ENCODE measurements around the gene COL20A1.
"Not testable (repeated sequence)": the region's sequence is repeated elsewhere in the genome, so short reads cannot be mapped to it uniquely, and the experiment has no call there.

Gene COL20A1

GRCh38 chr20:63334356-63334755 lies 41.4 kb downstream of the COL20A1 start:
- Histone ChIP-seq H4K8ac (ENCODE audit: low read depth, low read length) (no peak overlapping the region), H3K9me3 (ENCODE audit: insufficient read depth, low read depth, low read length) (peaks cover 15% of the 10 kb centered on the region), H3K4me2 (ENCODE audit: low read length) (no peak overlapping the region), H3K79me2 (ENCODE audit: control insufficient read depth, insufficient read depth, low read length, poor library complexity) (no peaks in the 10 kb centered on the region), H3K27me3 (ENCODE audit: insufficient read depth, low read length) (no peaks in the 10 kb centered on the region), H4K12ac (ENCODE audit: low read depth, low read length) (no peak overlapping the region), H4K91ac (ENCODE audit: low read depth, low read length) (no peak overlapping the region), H3K79me1 (ENCODE audit: low read length) (no peaks in the 10 kb centered on the region), H3K4ac (ENCODE audit: low read depth, low read length) (no peak overlapping the region), H3K23ac (ENCODE audit: low read length) (no peak overlapping the region), H2BK5ac (ENCODE audit: low read depth, low read length, poor library complexity) (no peak overlapping the region), H3K18ac (ENCODE audit: low read length) (no peak overlapping the region), H2BK120ac (ENCODE audit: insufficient read depth, low read length, poor library complexity) (no peak overlapping the region), H2AK5ac (ENCODE audit: low read length) (no peak overlapping the region), H3K9ac (ENCODE audit: low read length) (no peak overlapping the region), H3K14ac (ENCODE audit: low read length) (no peak overlapping the region), H3K4me1 (ENCODE audit: control insufficient read depth in 1 of 2, insufficient read depth in 2 of 2, low read length in 2 of 2) (no peaks in the 10 kb centered on the region), H2AFZ (ENCODE audit: insufficient read depth, low read length, poor library complexity) (no peak overlapping the region), H3K4me3 (ENCODE audit: low read depth, low read length) (no peak overlapping the region), H3K27ac (ENCODE audit: low read depth, low read length) (no peak overlapping the region), H2BK12ac (ENCODE audit: low read length) (no peak overlapping the region), H3K36me3 (ENCODE audit: control insufficient read depth in 1 of 2, insufficient read depth in 2 of 2, low read length in 2 of 2) (no peaks in the 10 kb centered on the region)
- DNase-seq: no peak
- no CpG with 5 or more reads among the region's 8 CpGs for WGBS (ENCODE audit: extremely low coverage, insufficient coverage, insufficient read length)

GRCh38 chr20:63335060-63335459 lies 42.1 kb downstream of the COL20A1 start:
- not testable (repeated sequence) for H3K18ac ChIP-seq (ENCODE audit: low read length); H2BK12ac ChIP-seq (ENCODE audit: low read length); H3K36me3 ChIP-seq (ENCODE audit: control insufficient read depth in 1 of 2, insufficient read depth in 2 of 2, low read length in 2 of 2); H3K23ac ChIP-seq (ENCODE audit: low read length); H3K79me1 ChIP-seq (ENCODE audit: low read length); H3K27ac ChIP-seq (ENCODE audit: low read depth, low read length); H2AK5ac ChIP-seq (ENCODE audit: low read length); H3K4me1 ChIP-seq (ENCODE audit: control insufficient read depth in 1 of 2, insufficient read depth in 2 of 2, low read length in 2 of 2); H4K8ac ChIP-seq (ENCODE audit: low read depth, low read length); H3K4ac ChIP-seq (ENCODE audit: low read depth, low read length); H2BK120ac ChIP-seq (ENCODE audit: insufficient read depth, low read length, poor library complexity); H3K27me3 ChIP-seq (ENCODE audit: insufficient read depth, low read length); H3K79me2 ChIP-seq (ENCODE audit: control insufficient read depth, insufficient read depth, low read length, poor library complexity); H4K91ac ChIP-seq (ENCODE audit: low read depth, low read length); H3K14ac ChIP-seq (ENCODE audit: low read length); H3K9ac ChIP-seq (ENCODE audit: low read length); H3K4me3 ChIP-seq (ENCODE audit: low read depth, low read length); H4K12ac ChIP-seq (ENCODE audit: low read depth, low read length); H2AFZ ChIP-seq (ENCODE audit: insufficient read depth, low read length, poor library complexity); DNase-seq; H3K4me2 ChIP-seq (ENCODE audit: low read length); H2BK5ac ChIP-seq (ENCODE audit: low read depth, low read length, poor library complexity)
- no CpG with 5 or more reads among the region's 9 CpGs for WGBS (ENCODE audit: extremely low coverage, insufficient coverage, insufficient read length)
- H3K9me3 ChIP-seq (ENCODE audit: insufficient read depth, low read depth, low read length): peaks cover 15% of the 10 kb centered on the region

- H4K91ac ChIP-seq (ENCODE audit: low read depth, low read length): no peak overlapping the region
- no peak overlapping the region for H4K8ac ChIP-seq (ENCODE audit: low read depth, low read length)
- no peak overlapping the region for H3K9ac ChIP-seq (ENCODE audit: low read length)
- H3K4me1 ChIP-seq (ENCODE audit: control insufficient read depth in 1 of 2, insufficient read depth in 2 of 2, low read length in 2 of 2): no peaks in the 10 kb centered on the region
- peaks cover 15% of the 10 kb centered on the region for H3K9me3 ChIP-seq (ENCODE audit: insufficient read depth, low read depth, low read length)
- no peak overlapping the region for H3K23ac ChIP-seq (ENCODE audit: low read length)
- no peak overlapping the region for H3K14ac ChIP-seq (ENCODE audit: low read length)
- H3K4ac ChIP-seq (ENCODE audit: low read depth, low read length): no peak overlapping the region
- H3K79me1 ChIP-seq (ENCODE audit: low read length): no peaks in the 10 kb centered on the region
- H2BK12ac ChIP-seq (ENCODE audit: low read length): no peak overlapping the region
- H3K4me2 ChIP-seq (ENCODE audit: low read length): no peak overlapping the region
- no peaks in the 10 kb centered on the region for H3K79me2 ChIP-seq (ENCODE audit: control insufficient read depth, insufficient read depth, low read length, poor library complexity)
- no CpG with 5 or more reads among the region's 9 CpGs for WGBS (ENCODE audit: extremely low coverage, insufficient coverage, insufficient read length)
- no peak overlapping the region for H2BK5ac ChIP-seq (ENCODE audit: low read depth, low read length, poor library complexity)
- H3K36me3 ChIP-seq (ENCODE audit: control insufficient read depth in 1 of 2, insufficient read depth in 2 of 2, low read length in 2 of 2): no peaks in the 10 kb centered on the region
- H4K12ac ChIP-seq (ENCODE audit: low read depth, low read length): no peak overlapping the region
- no peak overlapping the region for H3K27ac ChIP-seq (ENCODE audit: low read depth, low read length)
- H2AK5ac ChIP-seq (ENCODE audit: low read length): no peak overlapping the region
- no peak overlapping the region for H2AFZ ChIP-seq (ENCODE audit: insufficient read depth, low read length, poor library complexity)
- H2BK120ac ChIP-seq (ENCODE audit: insufficient read depth, low read length, poor library complexity): no peak overlapping the region
- no peak overlapping the region for H3K4me3 ChIP-seq (ENCODE audit: low read depth, low read length)
- no peak overlapping the region for H3K18ac ChIP-seq (ENCODE audit: low read length)
- DNase-seq: no peak
- H3K27me3 ChIP-seq (ENCODE audit: insufficient read depth, low read length): no peaks in the 10 kb centered on the region
Observed at GRCh38 chr20:63335711-63336110, 42.7 kb downstream of the COL20A1 start.

DNA sequence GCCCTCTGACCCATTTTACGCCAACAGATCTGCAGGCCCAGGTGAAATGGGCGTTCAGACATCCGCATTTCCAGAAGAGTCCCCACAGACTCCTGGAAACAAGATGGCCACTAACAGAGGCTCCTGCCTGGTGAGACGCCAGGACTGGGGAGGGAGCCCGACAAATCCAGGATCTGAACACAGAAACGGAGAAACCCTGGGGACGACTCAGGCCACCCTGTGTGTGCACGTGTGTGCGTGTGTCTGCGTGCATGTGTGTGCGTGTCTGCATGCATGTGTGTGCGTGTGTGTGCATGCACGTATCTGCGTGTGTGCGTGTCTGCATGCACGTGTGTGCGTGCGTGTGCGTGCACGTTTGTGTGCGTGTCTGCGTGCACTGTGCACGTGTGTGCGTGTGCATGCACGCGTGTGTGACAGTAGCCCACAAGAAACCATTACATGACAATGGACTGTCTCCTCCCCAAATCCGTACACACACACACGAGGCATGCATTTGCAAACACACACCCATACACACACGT lies 43.3 kb downstream of the COL20A1 start:
- no peak overlapping the region for H3K14ac ChIP-seq (ENCODE audit: low read length)
- H2AFZ ChIP-seq (ENCODE audit: insufficient read depth, low read length, poor library complexity): no peak overlapping the region
- H4K12ac ChIP-seq (ENCODE audit: low read depth, low read length): no peak overlapping the region
- WGBS (ENCODE audit: extremely low coverage, insufficient coverage, insufficient read length): no CpG with 5 or more reads among the region's 29 CpGs
- H3K27ac ChIP-seq (ENCODE audit: low read depth, low read length): no peak overlapping the region
- H3K4me3 ChIP-seq (ENCODE audit: low read depth, low read length): peak overlapping the region; percentile 46
- H4K8ac ChIP-seq (ENCODE audit: low read depth, low read length): no peak overlapping the region
- no peak overlapping the region for H3K4me2 ChIP-seq (ENCODE audit: low read length)
- peaks cover 15% of the 10 kb centered on the region for H3K9me3 ChIP-seq (ENCODE audit: insufficient read depth, low read depth, low read length)
- no peak overlapping the region for H3K18ac ChIP-seq (ENCODE audit: low read length)
- no peak for DNase-seq
- H3K9ac ChIP-seq (ENCODE audit: low read length): no peak overlapping the region
- H2BK120ac ChIP-seq (ENCODE audit: insufficient read depth, low read length, poor library complexity): no peak overlapping the region
- H3K79me1 ChIP-seq (ENCODE audit: low read length): no peaks in the 10 kb centered on the region
- H2BK5ac ChIP-seq (ENCODE audit: low read depth, low read length, poor library complexity): no peak overlapping the region
- H2BK12ac ChIP-seq (ENCODE audit: low read length): no peak overlapping the region
- H3K36me3 ChIP-seq (ENCODE audit: control insufficient read depth in 1 of 2, insufficient read depth in 2 of 2, low read length in 2 of 2): no peaks in the 10 kb centered on the region
- H3K23ac ChIP-seq (ENCODE audit: low read length): peak overlapping the region; percentile 45
- no peak overlapping the region for H4K91ac ChIP-seq (ENCODE audit: low read depth, low read length)
- no peaks in the 10 kb centered on the region for H3K27me3 ChIP-seq (ENCODE audit: insufficient read depth, low read length)
- H3K4ac ChIP-seq (ENCODE audit: low read depth, low read length): no peak overlapping the region
- H2AK5ac ChIP-seq (ENCODE audit: low read length): no peak overlapping the region
- H3K4me1 ChIP-seq (ENCODE audit: control insufficient read depth in 1 of 2, insufficient read depth in 2 of 2, low read length in 2 of 2): no peaks in the 10 kb centered on the region
- H3K79me2 ChIP-seq (ENCODE audit: control insufficient read depth, insufficient read depth, low read length, poor library complexity): no peaks in the 10 kb centered on the region

All from trophoblast cell (in vitro differentiated cells and primary cell).